Fibroblast of villous mesenchyme (primary cell): ENCODE data around the gene GPX1. TPM values are rescaled to one million over a fixed set of nuclear protein-coding genes. Genes with fewer than 3 reads are reported as not detected.
A peak's percentile ranks its signal among the peaks of the same experiment; 100 is the strongest.

Experiments
- DNase-seq: peaks from one replicate; pipeline ENCODE4 v3.0.0-alpha.2; 2010; ENCODE audit warnings: low read depth
- H3K4me3 ChIP-seq: 2 replicates; pipeline ENCODE4 v1.5.1; 2011; ENCODE audit warnings: low read depth, mild to moderate bottlenecking, low read length
- CTCF ChIP-seq: IDR thresholded peaks from 2 replicates; pipeline ENCODE4 v1.5.1; 2012; ENCODE audit warnings: low read depth, mild to moderate bottlenecking, low read length; ENCODE audit not compliant: insufficient read depth
- total RNA-seq: library from RNA; depleted of rRNA; stranded (reverse); fragments of >200 nt; gene quantifications from 2 replicates; pipeline ENCODE4 v1.2.3, GENCODE V29; 2012

Gene GPX1
- total RNA-seq, 1 donor: 198 TPM

- TF ChIP-seq CTCF: no peak
- DNase-seq: no peak
- H3K4me3 ChIP-seq: no peak overlapping the region
Measured at GRCh38 chr3:49389297-49389696, 31.1 kb upstream of the GPX1 start.

- DNase-seq: no peak
- TF ChIP-seq CTCF: no peak
- H3K4me3 ChIP-seq: no peak overlapping the region
Measured at GRCh38 chr3:49388289-49388820, 30.2 kb upstream of the GPX1 start.

- no peak overlapping the region for H3K4me3 ChIP-seq
- DNase-seq: peak; percentile 69
- TF ChIP-seq CTCF: no peak
Measured at GRCh38 chr3:49387721-49388120, 29.6 kb upstream of the GPX1 start.

GRCh38 chr3:49386056-49386756 lies 28.1 kb upstream of the GPX1 start:
- no peak for DNase-seq
- no peak overlapping the region for H3K4me3 ChIP-seq
- no peak for TF ChIP-seq CTCF

- H3K4me3 ChIP-seq: no peak overlapping the region
- no peak for TF ChIP-seq CTCF
- no peak for DNase-seq
Measured at GRCh38 chr3:49385617-49386016, 27.5 kb upstream of the GPX1 start.

GRCh38 chr3:49383387-49383786 lies 25.2 kb upstream of the GPX1 start:
- no peak for DNase-seq
- H3K4me3 ChIP-seq: no peak overlapping the region
- no peak for TF ChIP-seq CTCF
